Fibroblast of lung (primary cell): Measurements from ENCODE around the gene SEMA4C.

ENCODE experiments used
- EZH2 ChIP-seq: IDR thresholded peaks from 2 replicates; pipeline ENCODE4 v1.5.1; 2012; ENCODE audit warnings: low read length, control low read depth, mild to moderate bottlenecking; ENCODE audit errors: missing control alignments
- TF ChIP-seq, protein P1 (sequence below), 2 donors: IDR thresholded peaks in 1 of 2; conservative IDR thresholded peaks in 1 of 2; 1 replicate in 1 of 2; 2 replicates in 1 of 2; pipeline ENCODE4 v1.5.1; 2011 to 2012; ENCODE audit warnings: low read length in 2 of 2, control low read depth in 1 of 2, inconsistent platforms in 1 of 2, low read depth in 1 of 2, mild to moderate bottlenecking in 1 of 2

DNA sequence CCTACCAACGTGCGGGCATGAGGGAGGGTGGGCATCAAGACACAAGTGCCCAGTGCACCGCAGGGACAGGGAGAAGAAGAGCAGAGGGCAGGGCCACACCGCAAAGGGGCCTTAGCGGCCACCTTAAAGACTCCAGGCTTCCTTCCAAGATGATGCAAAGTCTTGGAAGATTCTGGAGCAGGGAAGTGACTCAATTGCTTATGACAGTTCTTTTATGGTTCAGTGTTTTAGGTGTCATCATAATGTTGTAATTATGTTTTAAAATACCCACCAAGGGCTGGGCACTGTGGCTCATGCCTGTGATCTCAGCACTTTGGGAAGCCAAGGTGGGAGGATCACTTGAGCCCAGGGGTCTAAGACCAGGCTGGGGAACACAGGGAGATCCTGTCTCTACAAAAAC, 44.5 kb upstream of the SEMA4C start:
- TF ChIP-seq, protein P1, sequence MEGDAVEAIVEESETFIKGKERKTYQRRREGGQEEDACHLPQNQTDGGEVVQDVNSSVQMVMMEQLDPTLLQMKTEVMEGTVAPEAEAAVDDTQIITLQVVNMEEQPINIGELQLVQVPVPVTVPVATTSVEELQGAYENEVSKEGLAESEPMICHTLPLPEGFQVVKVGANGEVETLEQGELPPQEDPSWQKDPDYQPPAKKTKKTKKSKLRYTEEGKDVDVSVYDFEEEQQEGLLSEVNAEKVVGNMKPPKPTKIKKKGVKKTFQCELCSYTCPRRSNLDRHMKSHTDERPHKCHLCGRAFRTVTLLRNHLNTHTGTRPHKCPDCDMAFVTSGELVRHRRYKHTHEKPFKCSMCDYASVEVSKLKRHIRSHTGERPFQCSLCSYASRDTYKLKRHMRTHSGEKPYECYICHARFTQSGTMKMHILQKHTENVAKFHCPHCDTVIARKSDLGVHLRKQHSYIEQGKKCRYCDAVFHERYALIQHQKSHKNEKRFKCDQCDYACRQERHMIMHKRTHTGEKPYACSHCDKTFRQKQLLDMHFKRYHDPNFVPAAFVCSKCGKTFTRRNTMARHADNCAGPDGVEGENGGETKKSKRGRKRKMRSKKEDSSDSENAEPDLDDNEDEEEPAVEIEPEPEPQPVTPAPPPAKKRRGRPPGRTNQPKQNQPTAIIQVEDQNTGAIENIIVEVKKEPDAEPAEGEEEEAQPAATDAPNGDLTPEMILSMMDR (conservative IDR thresholded peaks at IDR 0.05 in 1 of 2, IDR thresholded peaks at IDR 0.05 in 1 of 2; ENCODE audit: low read depth in 1 of 2, low read length in 2 of 2) = no peak
- no peak for TF ChIP-seq EZH2
